ENCODE measurements around the gene WNT3. TPM values are rescaled to one million over a fixed set of nuclear protein-coding genes. Genes with fewer than 3 reads are reported as not detected.

The WNT3 gene
- 1.0 TPM for total RNA-seq
- long read RNA-seq, partial matches to known transcripts = 0 of 1 reads
- long read RNA-seq, other reads (novel, unspliced or antisense) = 1 of 1 reads

- no peak for DNase-seq (ENCODE audit: missing footprints)
- intact Hi-C loops (cut with DNase I) = no loop called here
- no peak for ATAC-seq
Measured at GRCh38 chr17:46818316-46818928, at the start of gene WNT3. TSS of gene WNT3 (minus strand) at chr17:46818692. CDS start at chr17:46818597, 95 bp downstream.

- intact Hi-C loops (cut with DNase I) = no loop called here
- ATAC-seq (no peak), DNase-seq (ENCODE audit: missing footprints) (no peak)
Measured at GRCh38 chr17:46866747-46867146, 48.3 kb upstream of the WNT3 start.

GRCh38 chr17:46866325-46866724, 47.8 kb upstream of the WNT3 start:
- ATAC-seq (no peak), DNase-seq (ENCODE audit: missing footprints) (no peak)
- intact Hi-C loops (cut with DNase I) = no loop called here

GRCh38 chr17:46865100-46865499, 46.6 kb upstream of the WNT3 start:
- ATAC-seq (no peak), DNase-seq (ENCODE audit: missing footprints) (no peak)
- intact Hi-C loops (cut with DNase I) = no loop called here

GRCh38 chr17:46863383-46864121, 45.1 kb upstream of the WNT3 start:
- DNase-seq (ENCODE audit: missing footprints) (no peak), ATAC-seq (no peak)
- intact Hi-C loops (cut with DNase I) = no loop called here

- no peak for ATAC-seq
- intact Hi-C loops (cut with DNase I) = no loop called here
- DNase-seq (ENCODE audit: missing footprints) = no peak
Measured at GRCh38 chr17:46862949-46863348, 44.5 kb upstream of the WNT3 start.

GRCh38 chr17:46859996-46860395, 41.5 kb upstream of the WNT3 start:
- intact Hi-C loops (cut with DNase I) = no loop called here

GRCh38 chr17:46857600-46857999, 39.1 kb upstream of the WNT3 start:
- DNase-seq (ENCODE audit: missing footprints) = no peak
- intact Hi-C loops (cut with DNase I) = no loop called here

More at GRCh38 chr17:46859996-46860395, 41.5 kb upstream of the WNT3 start:
- ATAC-seq = no peak
- no peak for DNase-seq (ENCODE audit: missing footprints)

GRCh38 chr17:46854948-46855347, 36.5 kb upstream of the WNT3 start:
- ATAC-seq (no peak), DNase-seq (ENCODE audit: missing footprints) (no peak)
- intact Hi-C loops (cut with DNase I) = no loop called here

More at GRCh38 chr17:46857600-46857999, 39.1 kb upstream of the WNT3 start:
- no peak for ATAC-seq

GRCh38 chr17:46854515-46854914, 36.0 kb upstream of the WNT3 start:
- ATAC-seq (no peak), DNase-seq (ENCODE audit: missing footprints) (no peak)
- intact Hi-C loops (cut with DNase I) = no loop called here

GRCh38 chr17:46853896-46854444, 35.5 kb upstream of the WNT3 start:
- intact Hi-C loops (cut with DNase I) = no loop called here
- DNase-seq (ENCODE audit: missing footprints) (no peak), ATAC-seq (no peak)

GRCh38 chr17:46851029-46851741, 32.7 kb upstream of the WNT3 start, which contains the start of gene WNT9B:
TSS of gene WNT9B (plus strand) at chr17:46851583. CDS start at chr17:46851639, 56 bp downstream.
- ATAC-seq (no peak), DNase-seq (ENCODE audit: missing footprints) (no peak)
- intact Hi-C loops (cut with DNase I) = no loop called here

- intact Hi-C loops (cut with DNase I) = no loop called here
- no peak for DNase-seq (ENCODE audit: missing footprints)
- no peak for ATAC-seq
Measured at GRCh38 chr17:46850688-46851028, 32.2 kb upstream of the WNT3 start.

GRCh38 chr17:46848534-46848933, 30.0 kb upstream of the WNT3 start:
- intact Hi-C loops (cut with DNase I) = no loop called here
- DNase-seq (ENCODE audit: missing footprints) (no peak), ATAC-seq (no peak)

GRCh38 chr17:46847204-46848191, 29.0 kb upstream of the WNT3 start:
- DNase-seq (ENCODE audit: missing footprints) (no peak), ATAC-seq (no peak)
- intact Hi-C loops (cut with DNase I) = no loop called here

- DNase-seq (ENCODE audit: missing footprints) (no peak), ATAC-seq (no peak)
- intact Hi-C loops (cut with DNase I) = loop anchor here (2.0 kb wide), 1 partner anchor 98 kb away; no protein-coding TSS in a partner anchor
Measured at GRCh38 chr17:46842835-46843234, 24.3 kb upstream of the WNT3 start.

- DNase-seq (ENCODE audit: missing footprints) (no peak), ATAC-seq (peak; percentile 46)
- intact Hi-C loops (cut with DNase I) = loop anchor here (1.0 to 2.0 kb wide), 2 partner anchors 99 to 160 kb away; no protein-coding TSS in a partner anchor
Measured at GRCh38 chr17:46841561-46842379, 23.3 kb upstream of the WNT3 start.
